ENCODE data around the gene RIMBP3C.
"Not testable (repeated sequence)": the region's sequence is repeated elsewhere in the genome, so short reads cannot be mapped to it uniquely, and the experiment has no call there.

Gene RIMBP3C

GRCh38 chr22:21563912-21564311 is 12.7 kb upstream of the RIMBP3C start:
- H3K27ac Mint-ChIP-seq: no peak overlapping the region

GRCh38 chr22:21560657-21561056 is 9.4 kb upstream of the RIMBP3C start:
- not testable (repeated sequence) for H3K4me3 Mint-ChIP-seq; H3K27me3 Mint-ChIP-seq; H3K9me3 Mint-ChIP-seq (ENCODE audit: low read depth); H3K36me3 Mint-ChIP-seq; H3K27ac Mint-ChIP-seq; H3K4me1 Mint-ChIP-seq (ENCODE audit: low read depth)

More at GRCh38 chr22:21563912-21564311, 12.7 kb upstream of the RIMBP3C start:
- Mint-ChIP-seq H3K4me1 (ENCODE audit: low read depth) (peaks cover 5% of the 10 kb centered on the region), H3K27me3 (no peaks in the 10 kb centered on the region), H3K4me3 (no peak overlapping the region), H3K36me3 (no peaks in the 10 kb centered on the region), H3K9me3 (ENCODE audit: low read depth) (no peaks in the 10 kb centered on the region)

GRCh38 chr22:21559345-21560125 is 8.3 kb upstream of the RIMBP3C start:
- not testable (repeated sequence) for H3K27me3 Mint-ChIP-seq; H3K9me3 Mint-ChIP-seq (ENCODE audit: low read depth); H3K27ac Mint-ChIP-seq; H3K4me3 Mint-ChIP-seq; H3K4me1 Mint-ChIP-seq (ENCODE audit: low read depth); H3K36me3 Mint-ChIP-seq

- not testable (repeated sequence) for H3K27me3 Mint-ChIP-seq
These were observed 598 bp downstream of the RIMBP3C start for GRCh38 chr22:21550678-21551047.

GRCh38 chr22:21550008-21550677 is 1.1 kb downstream of the RIMBP3C start:
- not testable (repeated sequence) for H3K27me3 Mint-ChIP-seq; H3K4me1 Mint-ChIP-seq (ENCODE audit: low read depth)

More at GRCh38 chr22:21550678-21551047, 598 bp downstream of the RIMBP3C start:
- not testable (repeated sequence) for H3K4me1 Mint-ChIP-seq (ENCODE audit: low read depth); H3K4me3 Mint-ChIP-seq; H3K9me3 Mint-ChIP-seq (ENCODE audit: low read depth); H3K36me3 Mint-ChIP-seq; H3K27ac Mint-ChIP-seq

GRCh38 chr22:21549558-21549957 is 1.7 kb downstream of the RIMBP3C start:
- H3K4me1 Mint-ChIP-seq (ENCODE audit: low read depth); H3K27me3 Mint-ChIP-seq; H3K36me3 Mint-ChIP-seq; H3K27ac Mint-ChIP-seq; H3K9me3 Mint-ChIP-seq (ENCODE audit: low read depth); H3K4me3 Mint-ChIP-seq: not testable (repeated sequence)

More at GRCh38 chr22:21550008-21550677, 1.1 kb downstream of the RIMBP3C start:
- H3K4me3 Mint-ChIP-seq; H3K27ac Mint-ChIP-seq; H3K9me3 Mint-ChIP-seq (ENCODE audit: low read depth); H3K36me3 Mint-ChIP-seq: not testable (repeated sequence)

- H3K36me3 Mint-ChIP-seq; H3K27me3 Mint-ChIP-seq; H3K27ac Mint-ChIP-seq; H3K4me1 Mint-ChIP-seq (ENCODE audit: low read depth); H3K9me3 Mint-ChIP-seq (ENCODE audit: low read depth); H3K4me3 Mint-ChIP-seq: not testable (repeated sequence)
These were observed 6.6 kb downstream of the RIMBP3C start for GRCh38 chr22:21544432-21545322.

GRCh38 chr22:21539862-21540261 is 11.4 kb downstream of the RIMBP3C start:
- not testable (repeated sequence) for H3K4me1 Mint-ChIP-seq (ENCODE audit: low read depth); H3K27me3 Mint-ChIP-seq; H3K9me3 Mint-ChIP-seq (ENCODE audit: low read depth); H3K36me3 Mint-ChIP-seq; H3K4me3 Mint-ChIP-seq; H3K27ac Mint-ChIP-seq

GRCh38 chr22:21532863-21533648 is 18.2 kb downstream of the RIMBP3C start:
- H3K9me3 Mint-ChIP-seq (ENCODE audit: low read depth); H3K27ac Mint-ChIP-seq; H3K27me3 Mint-ChIP-seq; H3K4me3 Mint-ChIP-seq; H3K36me3 Mint-ChIP-seq; H3K4me1 Mint-ChIP-seq (ENCODE audit: low read depth): not testable (repeated sequence)

- not testable (repeated sequence) for H3K4me1 Mint-ChIP-seq (ENCODE audit: low read depth); H3K36me3 Mint-ChIP-seq; H3K27ac Mint-ChIP-seq; H3K27me3 Mint-ChIP-seq; H3K4me3 Mint-ChIP-seq; H3K9me3 Mint-ChIP-seq (ENCODE audit: low read depth)
These were observed 19.7 kb downstream of the RIMBP3C start for GRCh38 chr22:21531525-21531924.

- H3K4me3 Mint-ChIP-seq; H3K4me1 Mint-ChIP-seq (ENCODE audit: low read depth); H3K27me3 Mint-ChIP-seq; H3K36me3 Mint-ChIP-seq; H3K9me3 Mint-ChIP-seq (ENCODE audit: low read depth); H3K27ac Mint-ChIP-seq: not testable (repeated sequence)
These were observed 24.4 kb downstream of the RIMBP3C start for GRCh38 chr22:21526705-21527500.

- not testable (repeated sequence) for H3K27ac Mint-ChIP-seq; H3K4me1 Mint-ChIP-seq (ENCODE audit: low read depth); H3K36me3 Mint-ChIP-seq; H3K4me3 Mint-ChIP-seq; H3K9me3 Mint-ChIP-seq (ENCODE audit: low read depth); H3K27me3 Mint-ChIP-seq
These were observed 34.1 kb downstream of the RIMBP3C start for GRCh38 chr22:21516970-21517764.

- H3K36me3 Mint-ChIP-seq; H3K9me3 Mint-ChIP-seq (ENCODE audit: low read depth); H3K27ac Mint-ChIP-seq; H3K27me3 Mint-ChIP-seq; H3K4me1 Mint-ChIP-seq (ENCODE audit: low read depth); H3K4me3 Mint-ChIP-seq: not testable (repeated sequence)
These were observed 34.7 kb downstream of the RIMBP3C start for GRCh38 chr22:21516522-21516921.

- H3K4me3 Mint-ChIP-seq; H3K9me3 Mint-ChIP-seq (ENCODE audit: low read depth); H3K36me3 Mint-ChIP-seq; H3K27me3 Mint-ChIP-seq; H3K4me1 Mint-ChIP-seq (ENCODE audit: low read depth); H3K27ac Mint-ChIP-seq: not testable (repeated sequence)
These were observed 36.0 kb downstream of the RIMBP3C start for GRCh38 chr22:21515234-21515633.

Data from activated naive CD8-positive, alpha-beta T cell (primary cell).